ENCODE measurements around the gene CELF6.

DNA sequence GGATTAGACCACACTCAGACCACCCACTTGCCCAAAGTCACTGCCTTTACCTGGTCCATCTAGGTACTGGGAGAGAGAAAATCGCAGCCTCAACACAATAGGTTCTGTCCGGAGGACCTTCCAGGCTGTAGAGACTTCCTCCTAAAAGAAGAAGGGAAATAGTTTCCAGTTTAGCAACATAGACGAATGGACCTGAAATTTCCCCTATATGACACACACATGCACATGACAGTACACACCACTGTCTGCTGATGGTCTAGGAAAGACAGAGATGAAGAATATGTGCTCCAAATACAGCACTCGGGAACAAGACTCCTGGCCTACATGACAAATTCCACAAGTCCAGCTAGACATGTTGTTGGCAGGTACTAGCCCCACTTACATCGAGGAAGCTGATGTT, 54.9 kb downstream of the CELF6 start:
- TF ChIP-seq, protein P1, sequence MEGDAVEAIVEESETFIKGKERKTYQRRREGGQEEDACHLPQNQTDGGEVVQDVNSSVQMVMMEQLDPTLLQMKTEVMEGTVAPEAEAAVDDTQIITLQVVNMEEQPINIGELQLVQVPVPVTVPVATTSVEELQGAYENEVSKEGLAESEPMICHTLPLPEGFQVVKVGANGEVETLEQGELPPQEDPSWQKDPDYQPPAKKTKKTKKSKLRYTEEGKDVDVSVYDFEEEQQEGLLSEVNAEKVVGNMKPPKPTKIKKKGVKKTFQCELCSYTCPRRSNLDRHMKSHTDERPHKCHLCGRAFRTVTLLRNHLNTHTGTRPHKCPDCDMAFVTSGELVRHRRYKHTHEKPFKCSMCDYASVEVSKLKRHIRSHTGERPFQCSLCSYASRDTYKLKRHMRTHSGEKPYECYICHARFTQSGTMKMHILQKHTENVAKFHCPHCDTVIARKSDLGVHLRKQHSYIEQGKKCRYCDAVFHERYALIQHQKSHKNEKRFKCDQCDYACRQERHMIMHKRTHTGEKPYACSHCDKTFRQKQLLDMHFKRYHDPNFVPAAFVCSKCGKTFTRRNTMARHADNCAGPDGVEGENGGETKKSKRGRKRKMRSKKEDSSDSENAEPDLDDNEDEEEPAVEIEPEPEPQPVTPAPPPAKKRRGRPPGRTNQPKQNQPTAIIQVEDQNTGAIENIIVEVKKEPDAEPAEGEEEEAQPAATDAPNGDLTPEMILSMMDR (IDR thresholded peaks at IDR 0.05) = no peak
- TF ChIP-seq POLR2AphosphoS5 (IDR thresholded peaks at IDR 0.05) = no peak

Data from suprapubic skin (tissue), 3 donors.